Right renal cortex interstitium (tissue), 3 donors: ENCODE results near the gene UBA52. TPM values are rescaled to one million over a fixed set of nuclear protein-coding genes. Genes with fewer than 3 reads are reported as not detected.
A peak's percentile ranks its signal among the peaks of the same experiment; 100 is the strongest.

Experiments used
- DNase-seq, 3 donors: peaks; one replicate each; pipeline ENCODE4 v3.0.0-alpha.2; 2013; ENCODE audit warnings: low read depth in 3 of 3, low spot score in 2 of 3
- polyA plus RNA-seq, 3 donors: library from polyadenylated mRNA; unstranded; fragments of 120-200 nt; gene quantifications; one replicate each; pipeline ENCODE4 v1.2.1, GENCODE V29; 2013; ENCODE audit not compliant: insufficient read length in 3 of 3

UBA52 gene
- polyA plus RNA-seq, 3 donors = 768 to 922 (median 860) TPM

- no peak for DNase-seq
Measured at GRCh38 chr19:18543814-18544475, 27.7 kb upstream of the UBA52 start.

- no peak for DNase-seq
Measured at GRCh38 chr19:18551631-18552030, 20.0 kb upstream of the UBA52 start.

DNA sequence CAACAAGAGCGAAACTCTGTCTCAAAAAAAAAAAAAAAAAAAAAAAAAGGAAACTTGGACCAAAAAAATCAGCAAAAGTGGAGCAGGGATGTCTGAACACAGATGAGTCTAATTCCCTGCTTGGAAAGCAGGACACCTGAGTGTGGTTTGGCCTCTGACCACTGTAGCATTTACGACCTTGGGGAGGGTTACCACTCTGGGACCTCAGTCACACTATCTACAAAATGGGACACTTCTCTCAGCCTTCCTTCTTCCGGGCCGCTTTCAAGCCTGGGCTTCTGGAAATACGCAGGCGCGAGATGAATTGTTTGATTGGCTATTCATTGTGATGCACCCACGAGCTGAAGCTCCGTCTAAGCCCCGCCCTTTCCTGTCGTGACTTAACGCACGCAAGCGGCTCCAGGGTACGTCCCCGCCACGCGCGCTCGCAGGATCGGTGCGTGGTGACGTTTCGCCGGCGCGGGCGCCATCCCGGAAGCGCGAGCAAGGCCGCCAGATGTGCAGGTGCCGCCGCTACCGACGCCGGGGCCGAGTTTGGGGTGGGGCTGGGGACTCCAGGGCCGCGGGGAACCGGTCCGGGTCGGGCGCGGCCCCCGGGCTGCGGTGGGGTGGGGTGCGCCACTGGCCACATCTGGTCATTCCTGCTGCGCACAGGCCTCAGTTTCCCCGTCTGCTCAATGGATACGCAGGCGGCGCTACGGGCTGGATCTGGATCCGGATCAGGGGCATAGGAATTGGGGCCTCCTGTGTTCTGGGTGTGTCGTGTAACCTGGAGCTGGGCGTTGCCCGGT, 14.1 kb upstream of the UBA52 start, which contains the start of gene KXD1:
TSS of gene KXD1 (plus strand) at position 460 of the 791 bp plus-strand sequence. CDS start 4,187 bp downstream, outside the sequence.
- DNase-seq = peak; percentile 81 to 91 (median 87)

DNA sequence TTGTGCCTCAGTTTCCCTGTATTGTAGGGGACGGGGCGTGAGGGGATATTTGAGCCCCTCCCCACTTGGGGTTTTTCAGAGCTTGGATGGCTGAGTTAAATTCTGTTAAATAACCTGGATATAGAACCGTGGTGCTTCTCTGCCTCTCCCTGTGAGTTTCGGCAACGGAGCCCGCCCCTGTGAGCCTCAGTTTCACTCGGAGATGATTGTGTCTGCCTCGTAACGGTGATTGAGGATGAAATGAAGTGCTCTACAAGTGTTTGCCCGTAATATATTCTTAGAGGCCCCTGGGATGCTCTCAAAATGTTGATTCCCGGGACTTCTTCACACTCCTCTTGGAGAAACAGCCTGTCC, 13.5 kb upstream of the UBA52 start:
- DNase-seq = no peak

- no peak for DNase-seq
Measured at GRCh38 chr19:18558604-18559003, 13.1 kb upstream of the UBA52 start.

DNA sequence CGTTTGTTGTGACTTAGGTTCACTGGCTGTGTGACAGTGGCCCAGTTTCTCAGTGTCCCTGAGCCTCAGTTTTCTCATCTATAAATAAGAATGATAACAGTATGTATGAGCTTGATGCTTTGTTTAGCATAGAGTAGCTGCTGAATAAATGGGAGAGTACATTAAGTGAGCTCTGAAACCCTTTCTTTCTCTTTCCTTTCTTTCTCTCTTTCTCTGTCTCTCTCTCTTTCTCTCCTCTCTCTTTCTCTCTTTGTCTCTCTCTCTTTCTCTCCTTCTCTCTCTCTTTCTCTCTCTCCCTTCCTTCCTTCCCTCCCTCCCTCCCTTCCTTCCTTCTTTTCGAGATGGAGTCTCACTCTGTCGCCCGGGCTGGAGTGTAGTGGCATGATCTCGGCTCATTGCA, 12.0 kb upstream of the UBA52 start:
- DNase-seq = no peak

- no peak for DNase-seq
Measured at GRCh38 chr19:18562086-18562485, 9.6 kb upstream of the UBA52 start.

DNA sequence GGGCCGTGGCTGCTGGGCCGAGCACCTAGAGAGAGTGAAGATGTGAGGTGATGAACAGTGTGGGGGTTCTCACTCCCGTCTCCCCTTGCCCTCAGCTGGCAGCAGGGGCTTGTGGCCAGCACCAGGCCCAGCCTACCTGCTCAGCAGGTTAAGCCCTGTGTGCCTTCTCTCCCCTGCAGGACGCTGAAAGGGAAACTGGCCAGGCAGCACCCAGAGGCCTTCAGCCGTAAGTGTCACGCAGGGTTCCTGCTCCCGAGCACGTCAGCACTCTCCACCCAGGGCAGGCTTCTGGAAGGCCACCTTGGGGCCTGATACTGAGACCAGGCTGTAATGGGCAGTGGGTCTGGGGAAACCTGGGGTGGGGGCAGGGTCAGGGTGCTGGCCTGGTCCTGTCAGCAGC, 4.7 kb upstream of the UBA52 start:
- DNase-seq = no peak

GRCh38 chr19:18568367-18568766, 3.3 kb upstream of the UBA52 start:
- no peak for DNase-seq

- no peak for DNase-seq
Measured at GRCh38 chr19:18574691-18575291, 3.1 kb downstream of the UBA52 start.

GRCh38 chr19:18576383-18576782, 4.7 kb downstream of the UBA52 start:
- no peak for DNase-seq

DNA sequence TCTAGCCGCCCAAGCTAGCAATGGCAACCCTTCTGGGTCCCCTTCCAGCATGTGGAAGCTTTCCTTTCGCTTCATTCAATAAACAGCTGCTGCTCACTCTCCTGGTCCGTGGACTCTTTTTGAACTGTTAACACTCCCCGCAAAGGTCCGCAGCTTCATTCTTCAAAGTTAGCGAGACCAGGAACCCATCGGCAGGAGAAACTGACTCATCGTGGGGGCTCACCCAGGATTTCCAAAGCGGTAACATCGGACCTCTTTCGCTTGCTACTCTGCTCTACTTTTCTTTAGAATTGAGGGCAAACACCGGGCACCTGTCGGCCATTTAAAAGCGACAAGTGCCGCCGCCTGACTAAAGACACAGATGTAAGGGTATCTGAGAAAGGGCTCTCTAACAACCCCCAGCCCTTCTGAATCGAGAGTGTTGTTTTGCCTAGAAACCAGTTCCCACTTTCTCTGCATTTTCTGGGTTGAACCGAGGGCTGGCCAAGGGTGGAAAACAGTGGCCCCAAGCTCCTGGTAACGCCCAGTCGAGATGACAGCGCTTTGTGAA, 5.8 kb downstream of the UBA52 start:
- DNase-seq = no peak

- no peak for DNase-seq
Measured at GRCh38 chr19:18580311-18580710, 8.7 kb downstream of the UBA52 start.

GRCh38 chr19:18586306-18586705, 14.6 kb downstream of the UBA52 start:
- no peak for DNase-seq

DNA sequence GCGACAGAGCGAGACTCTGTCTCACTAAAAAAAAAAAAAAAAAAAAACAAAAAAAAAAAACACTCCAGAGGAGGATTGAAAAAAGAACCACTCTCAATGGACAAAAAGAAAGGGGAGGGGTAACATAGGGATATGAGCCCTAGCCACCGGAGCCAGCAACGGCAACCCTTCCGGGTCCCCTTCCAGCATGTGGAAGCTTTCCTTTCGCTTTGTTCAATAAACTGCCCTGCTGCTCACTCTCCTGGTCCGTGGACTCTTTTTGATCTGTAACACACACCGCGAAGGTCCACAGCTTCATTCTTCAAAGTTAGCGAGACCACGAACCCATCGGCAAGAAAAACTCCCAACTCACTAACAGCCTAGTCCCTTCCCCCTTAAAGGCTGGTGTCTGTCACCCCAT, 15.9 kb downstream of the UBA52 start:
- no peak for DNase-seq

- DNase-seq = no peak
Measured at GRCh38 chr19:18587962-18588610, 16.4 kb downstream of the UBA52 start.

DNA sequence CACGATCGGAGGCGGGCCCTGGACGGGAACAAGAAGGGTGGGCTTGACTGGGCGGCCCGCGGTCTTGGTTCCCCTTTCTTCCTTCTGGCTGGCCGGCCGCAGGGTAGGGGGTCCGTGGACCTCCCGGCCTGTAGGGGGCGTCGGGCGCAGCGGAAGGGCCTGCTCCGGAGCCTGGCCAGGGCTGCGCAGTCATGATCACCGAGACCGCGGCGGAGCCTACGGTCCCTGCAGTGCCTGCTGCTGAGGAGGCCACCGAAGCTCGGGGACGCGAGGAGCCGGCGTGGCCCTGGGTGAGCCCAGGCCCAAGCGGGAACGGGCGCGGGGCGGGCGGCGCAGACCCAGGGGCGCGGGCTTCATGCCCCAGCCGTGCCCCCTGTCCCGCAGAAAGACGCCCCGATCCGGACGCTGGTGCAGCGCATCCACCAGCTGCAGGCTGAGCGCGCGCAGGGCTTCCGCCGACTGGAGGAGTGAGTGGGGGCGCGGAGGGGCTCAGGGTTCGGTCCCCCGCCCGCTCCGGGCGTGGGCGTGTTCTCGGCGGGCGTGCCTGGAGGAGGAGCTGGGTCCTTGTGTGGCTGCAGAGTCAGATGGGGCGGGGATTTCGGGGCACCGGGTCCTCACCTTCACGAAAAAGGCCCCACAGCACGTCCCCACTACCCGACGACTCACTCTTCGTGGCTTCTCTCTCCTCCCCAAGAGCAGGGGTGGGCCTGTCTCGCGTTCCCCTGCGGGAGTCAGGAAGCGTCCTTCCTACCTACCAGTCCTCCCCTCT, 17.1 kb downstream of the UBA52 start, which contains the start of gene REX1BD:
TSS of gene REX1BD (plus strand) at position 188 of the 769 bp plus-strand sequence. CDS start at position 192, 4 bp downstream.
- peak in 1 of 3 donors; percentile 56 for DNase-seq

- DNase-seq = no peak
Measured at GRCh38 chr19:18589380-18590272, 18.0 kb downstream of the UBA52 start.
